B cell (primary cell): ENCODE data around the gene HOXD10. TPM values are rescaled to one million over a fixed set of nuclear protein-coding genes. Genes with fewer than 3 reads are reported as not detected.
A peak's percentile ranks its signal among the peaks of the same experiment; 100 is the strongest.

Experiments
- ATAC-seq: fragments of 200-7000 bp; cut with Tn5 transposase; one replicate; pipeline ENCODE4 v1.10.0; 2021; ENCODE audit warnings: low read depth, mild to moderate bottlenecking, moderate number of reproducible peaks, moderate library complexity
- CTCF ChIA-PET: fragments of 350-600 bp; sonication (Branson Sonifier 250); formaldehyde crosslinking; loops from one replicate; lab custom pipeline; 2021; ENCODE audit warnings: antibody characterized with exemption, inconsistent platforms; lab: Charles Lee
- POLR2A ChIA-PET: fragments of 350-600 bp; sonication (Branson Sonifier 250); formaldehyde crosslinking; loops from one replicate; lab custom pipeline; 2021; ENCODE audit warnings: antibody characterized with exemption; lab: Charles Lee
- DNase-seq: peaks from one replicate; pipeline ENCODE4 v3.0.0; 2013
- H2AFZ ChIP-seq: 2 replicates; pipeline ENCODE4 v1.6.1; 2012; ENCODE audit warnings: mild to moderate bottlenecking, low read depth, low read length; ENCODE audit not compliant: insufficient read depth, poor library complexity, severe bottlenecking
- H3K27ac ChIP-seq, 2 donors: 1 replicate in 1 of 2; 2 replicates in 1 of 2; pipeline ENCODE4 v1.5.1; 2012 to 2013; ENCODE audit warnings: low read length in 2 of 2, mild to moderate bottlenecking in 2 of 2, moderate library complexity in 1 of 2
- H3K27me3 ChIP-seq, 4 experiments: fragments of 200-600 bp in 1 of 4; sonication (generic) in 1 of 4; replicated peaks in 1 of 4; 1 replicate in 2 of 4; 2 replicates in 2 of 4; pipeline versions ENCODE4 v1.6.1 to v1.7.0; 2013 to 2016; ENCODE audit warnings: low read length in 3 of 4, mild to moderate bottlenecking in 2 of 4, mixed read lengths in 1 of 4, moderate library complexity in 1 of 4; ENCODE audit not compliant: insufficient read depth in 4 of 4, control insufficient read depth in 3 of 4; ENCODE audit errors: control extremely low read depth in 1 of 4
- H3K36me3 ChIP-seq, 2 experiments: replicated peaks in 1 of 2; 1 replicate in 1 of 2; 2 replicates in 1 of 2; pipeline versions ENCODE4 v1.6.1 to v1.7.1; 2013; ENCODE audit warnings: low read length in 1 of 2; ENCODE audit not compliant: insufficient read depth in 2 of 2, control insufficient read depth in 1 of 2; ENCODE audit errors: control extremely low read depth in 1 of 2, extremely low read depth in 1 of 2
- H3K4me1 ChIP-seq, 2 donors: fragments of 200-600 bp in 1 of 2; sonication (generic) in 1 of 2; 1 replicate in 1 of 2; 2 replicates in 1 of 2; pipeline versions ENCODE4 v1.5.1 to v1.6.1; 2013 to 2017; ENCODE audit warnings: low read length in 2 of 2; ENCODE audit not compliant: control insufficient read depth in 2 of 2, insufficient read depth in 2 of 2
- H3K4me2 ChIP-seq: replicated peaks from 2 replicates; pipeline ENCODE3; 2012; ENCODE audit warnings: mild to moderate bottlenecking, low read depth, low read length; ENCODE audit not compliant: poor library complexity, severe bottlenecking
- H3K4me3 ChIP-seq, 5 experiments: fragments of 200-600 bp in 1 of 5; sonication (generic) in 1 of 5; 1 replicate in 3 of 5; 2 replicates in 2 of 5; pipeline versions ENCODE4 v1.5.1 to v1.7.0; 2011 to 2016; ENCODE audit warnings: low read length in 4 of 5, mild to moderate bottlenecking in 4 of 5, low read depth in 2 of 5, control low read depth in 1 of 5, moderate library complexity in 1 of 5; ENCODE audit not compliant: insufficient read depth in 1 of 5; ENCODE audit errors: control extremely low read depth in 1 of 5, extremely low read depth in 1 of 5
- H3K79me2 ChIP-seq: fragments of 200-600 bp; sonication (generic); one replicate; pipeline ENCODE4 v1.6.0; 2016; ENCODE audit warnings: low read length; ENCODE audit not compliant: control insufficient read depth, insufficient read depth
- H3K9ac ChIP-seq: fragments of 200-600 bp; sonication (generic); 2 replicates; pipeline ENCODE4 v1.6.1; 2017; ENCODE audit warnings: mild to moderate bottlenecking, low read length, moderate library complexity
- H3K9me3 ChIP-seq, 3 donors: one replicate each; pipeline versions ENCODE4 v1.6.1 to v1.7.1; 2013; ENCODE audit warnings: low read length in 2 of 3; ENCODE audit not compliant: control insufficient read depth in 2 of 3, insufficient read depth in 1 of 3; ENCODE audit errors: control extremely low read depth in 1 of 3
- H4K20me1 ChIP-seq: 2 replicates; pipeline ENCODE4 v1.6.0; 2012; ENCODE audit warnings: mild to moderate bottlenecking, low read length; ENCODE audit not compliant: insufficient read depth, control insufficient read depth, poor library complexity, severe bottlenecking
- H3K27ac Mint-ChIP-seq: one replicate; pipeline ENCODE4 v1.8.0; 2021; ENCODE audit warnings: mixed read lengths
- H3K27me3 Mint-ChIP-seq: one replicate; pipeline ENCODE4 v1.8.0; 2021; ENCODE audit warnings: mixed read lengths
- H3K4me1 Mint-ChIP-seq: one replicate; pipeline ENCODE4 v1.8.0; 2021; ENCODE audit warnings: mixed read lengths
- H3K4me3 Mint-ChIP-seq: one replicate; pipeline ENCODE4 v1.8.0; 2021; ENCODE audit warnings: mixed read lengths
- H3K9me3 Mint-ChIP-seq: one replicate; pipeline ENCODE4 v1.8.0; 2022; ENCODE audit warnings: mixed read lengths; ENCODE audit not compliant: insufficient read depth
- CTCF ChIP-seq: fragments of 200-600 bp; IDR thresholded peaks from one replicate; pipeline ENCODE4 v1.8.0; 2022; ENCODE audit warnings: antibody characterized with exemption, mild to moderate bottlenecking
- EZH2 ChIP-seq: IDR thresholded peaks from 2 replicates; pipeline ENCODE4 v1.6.1; 2012; ENCODE audit warnings: borderline replicate concordance, low read depth, mild to moderate bottlenecking, moderate library complexity, low read length; ENCODE audit not compliant: insufficient read depth, poor library complexity, severe bottlenecking
- WGBS: methylation state at CpG from one replicate; pipeline ENCODE4 v1.1.5; 2013; ENCODE audit warnings: missing lambda C conversion rate; ENCODE audit not compliant: insufficient coverage; 5-methylcytosine and 5-hydroxymethylcytosine counted together
- intact Hi-C: fragments of 100-400 bp; cut with micrococcal nuclease; formaldehyde crosslinking; loops from one replicate; pipeline ENCODE4 v1.10.0; 2022
- polyA plus RNA-seq: library from polyadenylated mRNA; depleted of rRNA; stranded (reverse); fragments of >200 nt; gene quantifications from 2 replicates; pipeline ENCODE4 v1.2.3, GENCODE V29; 2012
- total RNA-seq, 2 donors: library from RNA; stranded (reverse); fragments of 120-200 nt in 1 of 2; gene quantifications; 1 replicate in 1 of 2; 2 replicates in 1 of 2; pipeline versions ENCODE4 v1.2.3 to v1.2.4, GENCODE V29; 2013 to 2022

Gene HOXD10
- total and polyA plus RNA-seq, 2 donors (not counting 1 experiment from before 2014, with no cell fraction given): not detected

GRCh38 chr2:176138526-176138922 is 21.9 kb downstream of the HOXD10 start:
- no peaks in the 10 kb centered on the region for H3K36me3 ChIP-seq
- no peak overlapping the region for H2AFZ ChIP-seq
- no peaks in the 10 kb centered on the region for H3K79me2 ChIP-seq
- H3K27ac ChIP-seq: no peak overlapping the region
- H3K9me3 Mint-ChIP-seq: no peaks in the 10 kb centered on the region
- DNase-seq (no peak), ATAC-seq (no peak)
- H3K4me1 ChIP-seq: peaks cover 19 to 40% of the 10 kb centered on the region in 2 donors
- ChIA-PET CTCF (interaction anchor here (0.9 to 3.8 kb wide), 4 partner anchors 12 to 514 kb away, joined by 6 to 26 read pairs (median 16); no protein-coding TSS in a partner anchor), POLR2A (no interaction called here)
- H3K9ac ChIP-seq: no peak overlapping the region
- H3K27me3 ChIP-seq: peaks cover 0 to 91% (median 73%) of the 10 kb centered on the region in 4 experiments
- H4K20me1 ChIP-seq: no peaks in the 10 kb centered on the region
- H3K27ac Mint-ChIP-seq: no peak overlapping the region
- H3K4me1 Mint-ChIP-seq: peaks cover 27% of the 10 kb centered on the region
- WGBS: 23% methylated on average over 11 of the region's 14 CpGs
- H3K9me3 ChIP-seq: peaks cover 0 to 33% (median 6%) of the 10 kb centered on the region in 3 donors
- no peak for TF ChIP-seq CTCF
- no peak for TF ChIP-seq EZH2
- intact Hi-C loops: no loop called here
- H3K4me3 ChIP-seq: no peak overlapping the region
- H3K27me3 Mint-ChIP-seq: peaks cover 83% of the 10 kb centered on the region
- H3K4me2 ChIP-seq: no peak overlapping the region
- H3K4me3 Mint-ChIP-seq: peak overlapping the region; percentile 1

- H3K27me3 Mint-ChIP-seq: peaks cover 82% of the 10 kb centered on the region
- ChIA-PET POLR2A (no interaction called here), CTCF (interaction anchor here (0.7 to 3.8 kb wide), 7 partner anchors 8 to 1546 kb away, joined by 3 to 26 read pairs (median 13); no protein-coding TSS in a partner anchor)
- no peak overlapping the region for H3K4me3 ChIP-seq
- no peaks in the 10 kb centered on the region for H3K79me2 ChIP-seq
- no peak overlapping the region for H3K27ac ChIP-seq
- H2AFZ ChIP-seq: no peak overlapping the region
- H3K9ac ChIP-seq: no peak overlapping the region
- no peaks in the 10 kb centered on the region for H3K9me3 Mint-ChIP-seq
- H3K36me3 ChIP-seq: no peaks in the 10 kb centered on the region
- no peak overlapping the region for H3K4me2 ChIP-seq
- no peak for ATAC-seq
- H3K4me3 Mint-ChIP-seq: no peak overlapping the region
- TF ChIP-seq EZH2 (no peak), CTCF (no peak)
- H3K27ac Mint-ChIP-seq: no peak overlapping the region
- no peaks in the 10 kb centered on the region for H4K20me1 ChIP-seq
- H3K27me3 ChIP-seq: peaks cover 0 to 91% (median 73%) of the 10 kb centered on the region in 4 experiments
- H3K4me1 Mint-ChIP-seq: peaks cover 27% of the 10 kb centered on the region
- 12% methylated on average over 24 of the region's 28 CpGs for WGBS
- intact Hi-C loops: no loop called here
- peak; percentile 41 for DNase-seq
- peaks cover 19 to 40% of the 10 kb centered on the region in 2 donors for H3K4me1 ChIP-seq
- H3K9me3 ChIP-seq: peaks cover 0 to 33% (median 6%) of the 10 kb centered on the region in 3 donors
Measured at GRCh38 chr2:176138923-176139660, 22.5 kb downstream of the HOXD10 start.
